Thoracic aorta endothelial cell (primary cell): ENCODE data around the gene ATF6B. TPM values are rescaled to one million over a fixed set of nuclear protein-coding genes. Genes with fewer than 3 reads are reported as not detected.

Experiments used
- small RNA-seq: library from RNA; depleted of rRNA; stranded (forward); fragments of <200 nt; gene quantifications from one replicate; pipeline ENCODE3, GENCODE V24; 2012
- total RNA-seq: library from RNA; depleted of rRNA; stranded (reverse); fragments of >200 nt; gene quantifications from 2 replicates; pipeline ENCODE4 v1.2.3, GENCODE V29; 2012

ATF6B gene
- total RNA-seq: 33.1 and 38.4 TPM in 2 replicates

GRCh38 chr6:32127717-32128592 is at the start of gene ATF6B:
Gene ATF6B (minus strand): TSS chr6:32128246. CDS start chr6:32128207, 39 bp downstream.

GRCh38 chr6:32175711-32176475 is 47.8 kb upstream of the ATF6B start, which contains the start of gene AGPAT1:
Gene AGPAT1 (minus strand): TSS chr6:32176084. CDS start chr6:32171496, 4,588 bp downstream.

GRCh38 chr6:32164295-32164694 is 36.2 kb upstream of the ATF6B start, which contains the start of gene EGFL8:
Gene EGFL8 (plus strand): TSS chr6:32164595. CDS start chr6:32166166, 1,571 bp downstream.

GRCh38 chr6:32153564-32154513 is 25.8 kb upstream of the ATF6B start, which contains the start of gene PPT2:
Gene PPT2 (plus strand): TSS chr6:32154141. CDS start chr6:32154595, 454 bp downstream.

GRCh38 chr6:32151863-32152768 is 24.1 kb upstream of the ATF6B start, which contains the start of gene PRRT1:
Gene PRRT1 (minus strand): TSS chr6:32151939. CDS start chr6:32151827, 112 bp downstream.

GRCh38 chr6:32109114-32109764 is 18.8 kb downstream of the ATF6B start, which contains the start of gene TNXB:
Gene TNXB (minus strand): TSS chr6:32109338. CDS start chr6:32098198, 11,140 bp downstream.

Small RNA genes within 50 kb of the gene (small RNA-seq; reads per million reads assigned to genes)
- not detected for gene RNA5SP206

Other genes starting within 250 kb of the ATF6B start
- gene SLC44A4, start 249.2 kb downstream of the ATF6B start, total RNA-seq: 0.13 and 0.65 TPM in 2 replicates
- gene EHMT2, start 230.5 kb downstream of the ATF6B start, total RNA-seq: 34.0 and 40.5 TPM in 2 replicates
- gene ZBTB12, start 226.2 kb downstream of the ATF6B start, total RNA-seq: 1.1 and 1.3 TPM in 2 replicates
- not detected in 2 replicates for gene C2, start 200.5 kb downstream of the ATF6B start, total RNA-seq
- 1.3 TPM in 2 replicates for gene CFB, start 182.2 kb downstream of the ATF6B start, total RNA-seq
- 99.7 and 101 TPM in 2 replicates for gene NELFE, start 169.3 kb downstream of the ATF6B start, total RNA-seq
- gene SKIC2, start 169.1 kb downstream of the ATF6B start, total RNA-seq: 38.3 and 43.7 TPM in 2 replicates
- gene DXO, start 156.1 kb downstream of the ATF6B start, total RNA-seq: 13.2 and 14.2 TPM in 2 replicates
- 0.86 and 1.6 TPM in 2 replicates for gene C4A, start 146.2 kb downstream of the ATF6B start, total RNA-seq
- gene C4B, start 113.5 kb downstream of the ATF6B start, total RNA-seq: 0.43 and 1.9 TPM in 2 replicates
- not detected in 2 replicates for gene CYP21A2, start 89.8 kb downstream of the ATF6B start, total RNA-seq
- 0.13 and 2.1 TPM in 2 replicates for gene TNXB, start 18.9 kb downstream of the ATF6B start, total RNA-seq
- gene FKBPL, start 2.0 kb upstream of the ATF6B start, total RNA-seq: 5.2 and 6.7 TPM in 2 replicates
- gene PRRT1, start 23.7 kb upstream of the ATF6B start, total RNA-seq: 0.14 TPM in 1 of 2 replicates, not detected in the other
- gene PPT2, start 25.9 kb upstream of the ATF6B start, total RNA-seq: 32.7 and 42.2 TPM in 2 replicates
- 1.1 and 1.2 TPM in 2 replicates for gene EGFL8, start 36.3 kb upstream of the ATF6B start, total RNA-seq
- 17.3 and 24.0 TPM in 2 replicates for gene AGPAT1, start 47.8 kb upstream of the ATF6B start, total RNA-seq
- 28.9 and 42.6 TPM in 2 replicates for gene RNF5, start 50.2 kb upstream of the ATF6B start, total RNA-seq
- gene AGER, start 56.0 kb upstream of the ATF6B start, total RNA-seq: 0.27 and 0.36 TPM in 2 replicates
- 41.5 and 43.2 TPM in 2 replicates for gene PBX2, start 62.0 kb upstream of the ATF6B start, total RNA-seq
- gene GPSM3, start 64.4 kb upstream of the ATF6B start, total RNA-seq: 7.6 and 11.6 TPM in 2 replicates
- 32.6 and 103 TPM in 2 replicates for gene NOTCH4, start 95.8 kb upstream of the ATF6B start, total RNA-seq
- not detected in 2 replicates for gene TSBP1, start 243.7 kb upstream of the ATF6B start, total RNA-seq